ENCODE data around the gene GNG12.

The GNG12 gene

GRCh38 chr1:67747671-67748546, 85.4 kb downstream of the GNG12 start:
- H3K27ac ChIP-seq: peak overlapping the region; percentile 87
- TF ChIP-seq, protein P1, sequence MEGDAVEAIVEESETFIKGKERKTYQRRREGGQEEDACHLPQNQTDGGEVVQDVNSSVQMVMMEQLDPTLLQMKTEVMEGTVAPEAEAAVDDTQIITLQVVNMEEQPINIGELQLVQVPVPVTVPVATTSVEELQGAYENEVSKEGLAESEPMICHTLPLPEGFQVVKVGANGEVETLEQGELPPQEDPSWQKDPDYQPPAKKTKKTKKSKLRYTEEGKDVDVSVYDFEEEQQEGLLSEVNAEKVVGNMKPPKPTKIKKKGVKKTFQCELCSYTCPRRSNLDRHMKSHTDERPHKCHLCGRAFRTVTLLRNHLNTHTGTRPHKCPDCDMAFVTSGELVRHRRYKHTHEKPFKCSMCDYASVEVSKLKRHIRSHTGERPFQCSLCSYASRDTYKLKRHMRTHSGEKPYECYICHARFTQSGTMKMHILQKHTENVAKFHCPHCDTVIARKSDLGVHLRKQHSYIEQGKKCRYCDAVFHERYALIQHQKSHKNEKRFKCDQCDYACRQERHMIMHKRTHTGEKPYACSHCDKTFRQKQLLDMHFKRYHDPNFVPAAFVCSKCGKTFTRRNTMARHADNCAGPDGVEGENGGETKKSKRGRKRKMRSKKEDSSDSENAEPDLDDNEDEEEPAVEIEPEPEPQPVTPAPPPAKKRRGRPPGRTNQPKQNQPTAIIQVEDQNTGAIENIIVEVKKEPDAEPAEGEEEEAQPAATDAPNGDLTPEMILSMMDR (conservative IDR thresholded peaks at IDR 0.05): no peak

DNA sequence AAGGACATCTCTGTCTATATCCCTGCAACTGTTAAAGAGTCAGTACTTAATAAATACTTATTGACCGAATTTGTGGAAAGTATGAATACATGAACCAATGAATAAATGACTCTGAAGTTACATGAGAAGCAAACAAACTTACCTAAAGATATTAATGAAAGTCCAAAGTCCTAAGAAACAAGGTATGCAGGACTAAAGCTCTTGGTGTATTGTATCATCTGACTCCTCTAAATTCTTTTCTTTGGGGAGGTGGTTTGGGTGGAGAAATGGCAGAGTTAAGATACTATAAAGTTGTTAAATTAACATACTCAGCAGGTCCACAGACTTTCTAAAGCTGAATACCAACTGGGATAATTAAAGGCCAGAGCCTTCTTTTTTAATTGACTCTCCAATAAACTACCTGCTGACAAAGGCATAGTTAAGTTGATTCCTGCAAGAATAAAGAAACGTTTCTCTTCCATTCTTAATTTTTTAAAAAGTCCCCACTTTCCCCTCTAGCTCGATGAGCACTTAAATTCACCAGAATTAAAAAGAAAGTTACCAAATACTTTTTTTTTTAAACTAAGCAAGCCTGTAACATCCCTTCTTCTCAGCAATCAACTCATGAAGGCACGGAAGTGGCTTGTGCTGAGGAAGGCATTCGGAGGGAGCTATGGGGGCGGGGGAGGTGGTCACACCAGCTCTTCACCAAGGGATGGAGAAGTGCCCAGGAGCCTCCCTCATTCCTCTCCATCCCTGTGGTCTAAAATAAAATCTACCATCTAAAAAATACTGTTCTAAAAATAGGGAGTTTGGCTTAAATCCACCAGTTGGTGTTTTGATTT, 87.2 kb downstream of the GNG12 start:
- TF ChIP-seq, protein P1 (conservative IDR thresholded peaks at IDR 0.05): no peak
- no peak overlapping the region for H3K27ac ChIP-seq

DNA sequence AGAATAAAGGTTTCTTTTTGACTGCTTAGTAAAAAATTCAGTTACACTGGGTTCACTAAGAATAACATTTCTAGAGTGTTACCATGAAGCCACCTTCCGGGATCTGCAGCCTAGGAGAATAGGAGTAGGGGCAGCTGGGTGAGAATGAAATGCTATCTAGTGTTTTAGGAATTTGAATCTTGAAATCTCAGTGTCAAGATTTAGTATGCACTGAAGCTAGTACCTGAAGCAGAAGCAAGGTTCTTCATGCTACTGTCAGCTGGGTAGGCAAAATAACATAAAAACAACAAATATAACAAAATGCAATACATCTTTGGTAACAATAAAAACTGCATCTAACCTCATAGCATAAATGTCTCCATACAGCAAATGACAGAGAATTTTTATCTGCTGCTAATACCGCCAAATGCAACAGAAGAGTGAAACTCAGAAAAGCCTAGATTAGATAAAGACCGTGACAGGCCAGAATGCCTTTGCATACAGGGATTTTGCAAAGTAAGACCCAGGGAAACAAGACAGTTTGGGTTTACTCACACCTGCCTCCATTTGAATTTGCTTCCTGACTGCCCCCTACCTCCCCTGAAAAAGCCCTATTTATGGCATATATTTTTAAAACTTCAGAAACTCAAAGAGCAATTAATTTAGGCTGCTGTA, 90.1 kb downstream of the GNG12 start:
- TF ChIP-seq, protein P1 (conservative IDR thresholded peaks at IDR 0.05): no peak
- no peak overlapping the region for H3K27ac ChIP-seq

DNA sequence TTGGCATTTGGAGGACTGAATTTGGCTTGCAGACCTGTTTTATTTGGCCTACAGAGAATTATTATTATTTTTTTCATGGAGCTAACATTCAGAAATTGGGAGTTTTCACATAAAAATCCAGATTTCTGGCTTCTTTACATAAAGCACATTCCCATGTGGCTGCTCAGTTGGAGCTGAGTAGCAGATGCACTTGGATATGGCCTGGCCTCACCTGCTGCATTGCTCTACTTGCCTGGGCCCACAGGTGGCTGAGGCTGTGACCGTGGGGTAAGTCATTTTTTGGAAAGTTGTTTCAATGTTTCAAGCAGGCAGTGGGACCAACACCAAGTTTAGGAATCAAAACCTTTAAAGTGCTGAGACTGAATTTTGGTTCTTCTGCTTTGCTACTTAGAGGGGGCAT, 91.5 kb downstream of the GNG12 start:
- H3K27ac ChIP-seq: no peak overlapping the region; the same call in 1 of the 2 replicates
- TF ChIP-seq, protein P1 (conservative IDR thresholded peaks at IDR 0.05): no peak

GRCh38 chr1:67741121-67741520, 92.1 kb downstream of the GNG12 start:
- no peak overlapping the region; the same call in 1 of the 2 replicates for H3K27ac ChIP-seq
- TF ChIP-seq, protein P1 (conservative IDR thresholded peaks at IDR 0.05): no peak

DNA sequence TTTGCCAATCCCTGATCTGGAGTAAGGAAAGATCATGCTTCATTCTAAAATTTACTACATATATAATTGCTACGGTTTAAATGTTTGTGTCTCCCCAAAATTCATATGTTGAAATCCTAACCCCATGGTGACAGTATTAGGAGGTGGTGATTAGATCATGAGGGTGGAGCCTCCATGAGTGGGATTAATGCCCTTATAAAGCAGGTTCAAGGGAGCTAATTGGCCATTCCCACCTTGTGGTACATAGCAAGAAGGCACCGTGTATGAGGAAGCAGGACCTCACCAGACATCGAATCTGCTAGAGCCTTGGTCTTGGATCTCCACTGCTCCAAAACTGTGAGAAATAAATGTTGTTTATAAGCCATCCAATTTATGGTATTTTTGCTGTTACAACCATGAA, 92.7 kb downstream of the GNG12 start:
- TF ChIP-seq, protein P1 (conservative IDR thresholded peaks at IDR 0.05): no peak

GRCh38 chr1:67739361-67739760, 93.9 kb downstream of the GNG12 start:
- TF ChIP-seq, protein P1 (conservative IDR thresholded peaks at IDR 0.05): no peak
- no peak overlapping the region for H3K27ac ChIP-seq

More for the DNA sequence above, 92.7 kb downstream of the GNG12 start:
- no peak overlapping the region; the same call in 1 of the 2 replicates for H3K27ac ChIP-seq
